NCI-H2107 (cell line): ENCODE results near the gene BSN.
"Not testable (repeated sequence)": the region's sequence is repeated elsewhere in the genome, so short reads cannot be mapped to it uniquely, and the experiment has no call there.

Experiments
- DNase-seq: peaks from one replicate; lab custom pipeline; 2025; lab: John Stamatoyannopoulos, UW

BSN gene

GRCh38 chr3:49695350-49696015 lies 141.2 kb downstream of the BSN start:
- DNase-seq: not testable (repeated sequence)

GRCh38 chr3:49699281-49699979 lies 145.2 kb downstream of the BSN start:
- DNase-seq: no peak

GRCh38 chr3:49700014-49700413 lies 145.7 kb downstream of the BSN start:
- no peak for DNase-seq

GRCh38 chr3:49700453-49701128 lies 146.3 kb downstream of the BSN start:
- no peak for DNase-seq

- DNase-seq: no peak
Measured at GRCh38 chr3:49701388-49702077, 147.3 kb downstream of the BSN start.

- DNase-seq: no peak
Measured at GRCh38 chr3:49702672-49703071, 148.4 kb downstream of the BSN start.

GRCh38 chr3:49703443-49703927 lies 149.2 kb downstream of the BSN start:
- DNase-seq: peak; percentile 8

- DNase-seq: no peak
Measured at GRCh38 chr3:49703956-49704355, 149.7 kb downstream of the BSN start.

- no peak for DNase-seq
Measured at GRCh38 chr3:49704629-49705028, 150.4 kb downstream of the BSN start.

- DNase-seq: no peak
Measured at GRCh38 chr3:49705390-49705960, 151.2 kb downstream of the BSN start.

- no peak for DNase-seq
Measured at GRCh38 chr3:49706456-49707112, 152.3 kb downstream of the BSN start.

GRCh38 chr3:49707113-49707480 lies 152.8 kb downstream of the BSN start:
- DNase-seq: no peak

- DNase-seq: no peak
Measured at GRCh38 chr3:49709852-49710251, 155.6 kb downstream of the BSN start.

- DNase-seq: no peak
Measured at GRCh38 chr3:49711489-49711888, 157.2 kb downstream of the BSN start.

GRCh38 chr3:49712166-49712565 lies 157.9 kb downstream of the BSN start:
- DNase-seq: no peak

- no peak for DNase-seq
Measured at GRCh38 chr3:49712631-49713317, 158.5 kb downstream of the BSN start.

- DNase-seq: no peak
Measured at GRCh38 chr3:49713336-49714105, 159.2 kb downstream of the BSN start.

GRCh38 chr3:49714728-49715550 lies 160.7 kb downstream of the BSN start:
- DNase-seq: no peak

- DNase-seq: no peak
Measured at GRCh38 chr3:49715611-49716121, 161.4 kb downstream of the BSN start.
